ENCODE results near the gene ADGRE2. TPM values are rescaled to one million over a fixed set of nuclear protein-coding genes. Genes with fewer than 3 reads are reported as not detected.
"Not testable (repeated sequence)": the region's sequence is repeated elsewhere in the genome, so short reads cannot be mapped to it uniquely, and the experiment has no call there.

ADGRE2 gene
- total and polyA plus RNA-seq, 2 donors (not counting 1 experiment from before 2014, with no cell fraction given) = under 0.01 to 0.07 TPM

- H3K79me2 ChIP-seq (ENCODE audit: control insufficient read depth, insufficient read depth, low read length) = no peaks in the 10 kb centered on the region
- no peak overlapping the region for H3K27ac ChIP-seq (ENCODE audit: insufficient read depth, low read length)
- H3K9ac ChIP-seq (ENCODE audit: insufficient read depth, low read length) = no peak overlapping the region
- TF ChIP-seq CTCF (conservative IDR thresholded peaks at IDR 0.05 in 1 of 2, IDR thresholded peaks at IDR 0.05 in 1 of 2; ENCODE audit: low read depth in 1 of 2, low read length in 2 of 2) (no peak), EZH2 (IDR thresholded peaks at IDR 0.05; ENCODE audit: low read length, missing control alignments) (no peak)
- H3K27me3 ChIP-seq (ENCODE audit: control insufficient read depth, insufficient read depth, low read length) = no peaks in the 10 kb centered on the region
- no peak for DNase-seq (ENCODE audit: low read depth in 2 of 2)
- H3K9me3 ChIP-seq (ENCODE audit: control insufficient read depth, insufficient read depth, low read depth, low read length) = no peaks in the 10 kb centered on the region
- H3K4me3 ChIP-seq (replicated peaks in 1 of 4; ENCODE audit: control extremely low read depth in 1 of 4, insufficient read depth in 1 of 4, low read depth in 3 of 4, low read length in 4 of 4) = no peak overlapping the region
- H3K4me2 ChIP-seq (ENCODE audit: extremely low read depth, insufficient read depth, low read length) = no peak overlapping the region
- no peaks in the 10 kb centered on the region for H3K36me3 ChIP-seq (ENCODE audit: control insufficient read depth, insufficient read depth, low read length)
- no peaks in the 10 kb centered on the region for H4K20me1 ChIP-seq (ENCODE audit: control insufficient read depth, extremely low read depth, insufficient read depth, low read length)
- no peak overlapping the region for H2AFZ ChIP-seq (ENCODE audit: low read length)
- H3K4me1 ChIP-seq (ENCODE audit: control insufficient read depth, extremely low read depth, insufficient read depth, low read length) = no peaks in the 10 kb centered on the region
These were observed 17.7 kb upstream of the ADGRE2 start for GRCh38 chr19:14796021-14796420.

- H2AFZ ChIP-seq (ENCODE audit: low read length) = no peak overlapping the region
- H3K9me3 ChIP-seq (ENCODE audit: control insufficient read depth, insufficient read depth, low read depth, low read length) = no peaks in the 10 kb centered on the region
- TF ChIP-seq EZH2 (IDR thresholded peaks at IDR 0.05; ENCODE audit: low read length, missing control alignments) (no peak), CTCF (conservative IDR thresholded peaks at IDR 0.05 in 1 of 2, IDR thresholded peaks at IDR 0.05 in 1 of 2; ENCODE audit: low read depth in 1 of 2, low read length in 2 of 2) (no peak)
- no peak overlapping the region for H3K9ac ChIP-seq (ENCODE audit: insufficient read depth, low read length)
- no peaks in the 10 kb centered on the region for H3K27me3 ChIP-seq (ENCODE audit: control insufficient read depth, insufficient read depth, low read length)
- H3K4me3 ChIP-seq (replicated peaks in 1 of 4; ENCODE audit: control extremely low read depth in 1 of 4, insufficient read depth in 1 of 4, low read depth in 3 of 4, low read length in 4 of 4) = no peak overlapping the region
- H3K79me2 ChIP-seq (ENCODE audit: control insufficient read depth, insufficient read depth, low read length) = no peaks in the 10 kb centered on the region
- H3K36me3 ChIP-seq (ENCODE audit: control insufficient read depth, insufficient read depth, low read length) = no peaks in the 10 kb centered on the region
- H4K20me1 ChIP-seq (ENCODE audit: control insufficient read depth, extremely low read depth, insufficient read depth, low read length) = no peaks in the 10 kb centered on the region
- H3K4me2 ChIP-seq (ENCODE audit: extremely low read depth, insufficient read depth, low read length) = no peak overlapping the region
- no peaks in the 10 kb centered on the region for H3K4me1 ChIP-seq (ENCODE audit: control insufficient read depth, extremely low read depth, insufficient read depth, low read length)
- H3K27ac ChIP-seq (ENCODE audit: insufficient read depth, low read length) = no peak overlapping the region
- no peak for DNase-seq (ENCODE audit: low read depth in 2 of 2)
These were observed 16.8 kb upstream of the ADGRE2 start for GRCh38 chr19:14795078-14795721.

- DNase-seq (ENCODE audit: low read depth in 2 of 2); H3K4me2 ChIP-seq (ENCODE audit: extremely low read depth, insufficient read depth, low read length); H3K79me2 ChIP-seq (ENCODE audit: control insufficient read depth, insufficient read depth, low read length); H4K20me1 ChIP-seq (ENCODE audit: control insufficient read depth, extremely low read depth, insufficient read depth, low read length); H3K9me3 ChIP-seq (ENCODE audit: control insufficient read depth, insufficient read depth, low read depth, low read length); H3K4me1 ChIP-seq (ENCODE audit: control insufficient read depth, extremely low read depth, insufficient read depth, low read length); H3K27ac ChIP-seq (ENCODE audit: insufficient read depth, low read length); H3K9ac ChIP-seq (ENCODE audit: insufficient read depth, low read length); H3K27me3 ChIP-seq (ENCODE audit: control insufficient read depth, insufficient read depth, low read length); H3K4me3 ChIP-seq (replicated peaks in 1 of 4; ENCODE audit: control extremely low read depth in 1 of 4, insufficient read depth in 1 of 4, low read depth in 3 of 4, low read length in 4 of 4); H3K36me3 ChIP-seq (ENCODE audit: control insufficient read depth, insufficient read depth, low read length); H2AFZ ChIP-seq (ENCODE audit: low read length): not testable (repeated sequence)
These were observed 13.9 kb upstream of the ADGRE2 start for GRCh38 chr19:14792250-14792649.
